SU-DHL-6 (cell line): ENCODE data around the gene SPTSSB.

ENCODE experiments used
- H2AFZ ChIP-seq: fragments of 200-600 bp; sonication (generic); 2 replicates; pipeline ENCODE4 v1.6.1; 2014; ENCODE audit warnings: low read depth, mild to moderate bottlenecking, moderate library complexity, mixed read lengths, antibody characterized with exemption, low read length; ENCODE audit not compliant: severe bottlenecking
- H3F3A ChIP-seq: fragments of 200-600 bp; shearing (Covaris generic); 2 replicates; pipeline ENCODE4 v1.6.0; 2016; ENCODE audit warnings: antibody characterized with exemption, mild to moderate bottlenecking; ENCODE audit not compliant: insufficient read depth
- H3K27ac ChIP-seq: fragments of 200-600 bp; sonication (generic); 2 replicates; pipeline ENCODE4 v1.5.1; 2016; ENCODE audit warnings: low read depth, mild to moderate bottlenecking, low read length, moderate library complexity, mixed read lengths
- H3K27me3 ChIP-seq: fragments of 200-600 bp; sonication (generic), shearing (Covaris generic); 2 replicates; pipeline ENCODE4 v1.6.0; 2014; ENCODE audit warnings: mild to moderate bottlenecking, low read length
- H3K36me3 ChIP-seq: fragments of 200-600 bp; sonication (generic); 2 replicates; pipeline ENCODE4 v1.6.1; 2014; ENCODE audit warnings: mild to moderate bottlenecking, low read length, mixed read lengths
- H3K4me2 ChIP-seq: fragments of 300-600, 200-600 bp; shearing (Covaris generic), sonication (generic); 2 replicates; pipeline ENCODE4 v1.6.0; 2014; ENCODE audit warnings: low read length, low read depth, mild to moderate bottlenecking; ENCODE audit not compliant: poor library complexity, severe bottlenecking
- H3K4me3 ChIP-seq: fragments of 200-600 bp; sonication (generic); 2 replicates; pipeline ENCODE4 v1.5.1; 2014; ENCODE audit warnings: antibody characterized with exemption, low read length, mild to moderate bottlenecking, mixed read lengths; ENCODE audit not compliant: insufficient read depth, poor library complexity, severe bottlenecking
- H3K79me2 ChIP-seq: fragments of 200-600 bp; sonication (generic); 2 replicates; pipeline ENCODE4 v1.6.1; 2014; ENCODE audit warnings: mild to moderate bottlenecking, low read length, moderate library complexity; ENCODE audit not compliant: insufficient read depth
- H3K9ac ChIP-seq: fragments of 200-600 bp; sonication (generic); 2 replicates; pipeline ENCODE4 v1.7.0; 2014; ENCODE audit warnings: mild to moderate bottlenecking, low read length
- H3K9me2 ChIP-seq: fragments of 200-600 bp; sonication (generic); replicated peaks from 2 replicates; pipeline ENCODE4 v1.6.1; 2014; ENCODE audit warnings: low read length; ENCODE audit not compliant: insufficient read depth
- H3K9me3 ChIP-seq: fragments of 200-600 bp; sonication (generic); 2 replicates; pipeline ENCODE4 v1.6.1; 2014; ENCODE audit warnings: low read length, mixed read lengths; ENCODE audit not compliant: insufficient read depth
- H4K20me1 ChIP-seq: fragments of 200-600 bp; sonication (generic); 2 replicates; pipeline ENCODE4 v1.6.1; 2014; ENCODE audit warnings: low read depth, mild to moderate bottlenecking, antibody characterized with exemption, low read length, moderate library complexity, mixed read lengths
- CTCF ChIP-seq: fragments of 200-600 bp; sonication (generic); IDR thresholded peaks from one replicate; pipeline ENCODE4 v1.5.1; 2017; ENCODE audit warnings: antibody characterized with exemption, mild to moderate bottlenecking, low read length, moderate library complexity; ENCODE audit not compliant: insufficient read depth, poor library complexity, severe bottlenecking
- EZH2phosphoT487 ChIP-seq: fragments of 200-600 bp; sonication (generic), shearing (Covaris generic); conservative IDR thresholded peaks from 2 replicates; pipeline ENCODE4 v1.6.1; 2018; ENCODE audit warnings: mild to moderate bottlenecking, antibody characterized with exemption, low read length, moderate library complexity, mixed read lengths

The SPTSSB gene

GRCh38 chr3:161342629-161343028 is 28.7 kb downstream of the SPTSSB start:
- no peaks in the 10 kb centered on the region for H3K79me2 ChIP-seq
- H3F3A ChIP-seq: no peaks in the 10 kb centered on the region
- H2AFZ ChIP-seq: no peak overlapping the region
- no peak overlapping the region for H3K27ac ChIP-seq
- H3K27me3 ChIP-seq: no peaks in the 10 kb centered on the region
- TF ChIP-seq EZH2phosphoT487 (no peak), CTCF (no peak)
- no peak overlapping the region for H3K4me3 ChIP-seq
- no peak overlapping the region for H3K9ac ChIP-seq
- H3K9me2 ChIP-seq: no peaks in the 10 kb centered on the region
- no peaks in the 10 kb centered on the region for H3K9me3 ChIP-seq
- no peak overlapping the region for H3K4me2 ChIP-seq
- H3K36me3 ChIP-seq: no peaks in the 10 kb centered on the region
- H4K20me1 ChIP-seq: no peaks in the 10 kb centered on the region

DNA sequence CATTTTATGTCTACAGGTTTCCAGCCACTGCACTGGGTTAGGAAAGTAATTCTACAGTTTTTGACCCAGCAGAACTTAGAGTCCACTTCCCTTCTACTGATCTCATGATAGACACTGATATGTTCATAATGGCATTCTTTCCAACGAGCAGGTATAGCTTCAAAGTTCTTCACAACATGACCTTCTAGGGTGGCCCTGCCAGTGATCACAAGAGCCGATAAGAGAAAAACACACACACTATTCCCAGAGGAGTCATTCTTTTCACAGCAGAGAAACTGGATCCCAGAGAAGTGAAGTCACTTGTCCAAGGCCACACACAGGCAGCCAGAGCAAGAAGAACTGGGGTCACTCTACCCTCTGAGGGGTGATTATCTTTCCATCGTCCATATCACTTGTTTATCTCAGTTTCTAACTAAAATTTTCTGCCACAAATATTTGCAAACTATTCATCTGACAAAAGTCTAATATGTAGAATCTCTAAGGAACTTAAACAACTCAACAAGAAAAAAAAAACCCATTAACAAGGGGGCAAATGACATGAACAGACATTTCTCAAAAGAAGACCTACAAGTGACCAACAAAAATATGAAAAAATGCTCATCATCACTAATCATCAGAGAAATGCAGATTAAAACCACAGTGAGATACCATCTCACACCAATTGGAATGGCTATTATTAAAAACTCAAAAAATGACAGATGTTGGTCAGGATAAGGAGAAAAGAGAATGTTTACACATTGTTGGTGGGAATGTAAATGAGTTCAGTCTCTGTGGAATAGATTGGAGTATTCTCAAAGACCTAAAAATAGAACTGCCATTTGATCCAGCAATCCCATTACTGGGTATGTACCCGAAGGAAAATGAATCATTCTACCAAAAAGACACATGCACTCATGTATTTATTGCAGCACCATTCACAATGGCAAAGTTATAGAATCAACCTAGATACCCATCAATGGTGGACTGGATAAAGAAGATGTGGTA is 31.5 kb downstream of the SPTSSB start:
- Histone ChIP-seq H3K9me2 (no peaks in the 10 kb centered on the region), H2AFZ (no peak overlapping the region), H3K4me3 (no peak overlapping the region), H3K9ac (no peak overlapping the region), H4K20me1 (no peaks in the 10 kb centered on the region), H3K27me3 (no peaks in the 10 kb centered on the region), H3K36me3 (no peaks in the 10 kb centered on the region), H3F3A (no peaks in the 10 kb centered on the region), H3K27ac (no peak overlapping the region), H3K79me2 (no peaks in the 10 kb centered on the region), H3K9me3 (no peaks in the 10 kb centered on the region), H3K4me2 (no peak overlapping the region)
- TF ChIP-seq CTCF: no peak
- TF ChIP-seq EZH2phosphoT487: no peak

- Histone ChIP-seq H3K9me3 (no peaks in the 10 kb centered on the region), H3K4me2 (no peak overlapping the region), H3K9me2 (no peaks in the 10 kb centered on the region), H2AFZ (no peak overlapping the region), H4K20me1 (no peaks in the 10 kb centered on the region), H3F3A (no peaks in the 10 kb centered on the region), H3K4me3 (no peak overlapping the region), H3K36me3 (no peaks in the 10 kb centered on the region), H3K9ac (no peak overlapping the region), H3K27ac (no peak overlapping the region), H3K27me3 (no peaks in the 10 kb centered on the region), H3K79me2 (no peaks in the 10 kb centered on the region)
- TF ChIP-seq CTCF (no peak), EZH2phosphoT487 (no peak)
Measured at GRCh38 chr3:161337311-161337710, 34.0 kb downstream of the SPTSSB start.
